Uterus (tissue), 2 donors: ENCODE measurements around the gene RMND5B.

ENCODE experiments used
- CTCF ChIP-seq, 4 experiments: fragments of 200-600 bp in 2 of 4; fragments of 450-650 bp in 2 of 4; sonication (generic) in 2 of 4; IDR thresholded peaks; one replicate each; pipeline ENCODE4 v1.5.1; 2016 to 2019; ENCODE audit warnings: antibody characterized with exemption in 4 of 4, mild to moderate bottlenecking in 2 of 4, moderate library complexity in 1 of 4
- POLR2A ChIP-seq, 2 donors: fragments of 450-650 bp; IDR thresholded peaks; one replicate each; pipeline ENCODE4 v1.6.1; 2016; ENCODE audit warnings: antibody characterized with exemption in 2 of 2, mild to moderate bottlenecking in 1 of 2, moderate library complexity in 1 of 2

GRCh38 chr5:178110511-178110910 lies 20.3 kb upstream of the RMND5B start:
- TF ChIP-seq CTCF (IDR thresholded peaks at IDR 0.05) = no peak
- no peak for TF ChIP-seq POLR2A (IDR thresholded peaks at IDR 0.05)
